PC-9 (cell line): ENCODE data around the gene TSKS. TPM values are rescaled to one million over a fixed set of nuclear protein-coding genes. Genes with fewer than 3 reads are reported as not detected.

Experiments used
- BruUV-seq: library from RNA; stranded (reverse); fragments of 400-500 nt; replicated peaks from 2 replicates; lab custom pipeline; 2021; lab: Mats Ljungman, UMichigan
- CTCF ChIA-PET: fragments of 300-600 bp; sonication (Branson Sonifier 250); formaldehyde crosslinking; loops from one replicate; lab custom pipeline; 2022; ENCODE audit warnings: antibody characterized with exemption; lab: Charles Lee
- POLR2A ChIA-PET: fragments of 300-600 bp; sonication (Branson Sonifier 250); formaldehyde crosslinking; loops from one replicate; lab custom pipeline; 2022; ENCODE audit warnings: antibody characterized with exemption; ENCODE audit not compliant: unreplicated experiment; lab: Charles Lee
- DNase-seq, 2 experiments: peaks; one replicate each; pipeline versions ENCODE4 v3.0.0 to v3.0.0-alpha.2; 2015 to 2022; ENCODE audit warnings: mixed read lengths in 1 of 2
- H2AFZ ChIP-seq: fragments of 200-600 bp; sonication (generic); 2 replicates; pipeline ENCODE4 v1.8.1; 2017; ENCODE audit warnings: antibody characterized with exemption
- H3F3A ChIP-seq: fragments of 200-600 bp; sonication (generic); 2 replicates; pipeline ENCODE4 v1.8.1; 2017; ENCODE audit warnings: antibody characterized with exemption, mild to moderate bottlenecking, low read depth; ENCODE audit not compliant: insufficient read depth
- H3K27ac ChIP-seq: fragments of 200-600 bp; sonication (generic); 2 replicates; pipeline ENCODE4 v1.6.1; 2016; ENCODE audit warnings: mixed run types
- H3K27me3 ChIP-seq: fragments of 200-600 bp; sonication (generic); 2 replicates; pipeline ENCODE4 v1.6.1; 2016; ENCODE audit warnings: low read depth, mixed run types; ENCODE audit not compliant: insufficient read depth
- H3K36me3 ChIP-seq: fragments of 200-600 bp; sonication (generic); 2 replicates; pipeline ENCODE4 v1.6.1; 2016; ENCODE audit warnings: low read depth, mixed run types
- H3K4me1 ChIP-seq: fragments of 200-600 bp; sonication (generic); replicated peaks from 2 replicates; pipeline ENCODE4 v1.6.1; 2016; ENCODE audit warnings: mixed run types; ENCODE audit not compliant: insufficient read depth
- H3K4me2 ChIP-seq: fragments of 200-600 bp; sonication (generic); 2 replicates; pipeline ENCODE4 v1.6.1; 2017; ENCODE audit warnings: mixed run types
- H3K4me3 ChIP-seq: fragments of 200-600 bp; sonication (generic); 2 replicates; pipeline ENCODE4 v1.6.1; 2016; ENCODE audit warnings: mixed run types
- H3K79me2 ChIP-seq: fragments of 200-600 bp; sonication (generic); 2 replicates; pipeline ENCODE4 v1.6.1; 2017; ENCODE audit warnings: low read depth, mixed run types
- H3K9me2 ChIP-seq: fragments of 200-600 bp; sonication (generic); 2 replicates; pipeline ENCODE4 v1.8.1; 2017; ENCODE audit warnings: mild to moderate bottlenecking; ENCODE audit not compliant: insufficient read depth
- H3K9me3 ChIP-seq: fragments of 200-600 bp; sonication (generic); 2 replicates; pipeline ENCODE4 v1.8.1; 2016; ENCODE audit warnings: low read depth; ENCODE audit not compliant: insufficient read depth
- H4K20me1 ChIP-seq: fragments of 200-600 bp; sonication (generic); 2 replicates; pipeline ENCODE4 v1.8.1; 2017; ENCODE audit not compliant: insufficient read depth
- CTCF ChIP-seq: fragments of 200-600 bp; sonication (generic); conservative IDR thresholded peaks from 2 replicates; pipeline ENCODE4 v1.6.1; 2017; ENCODE audit warnings: mixed run types, antibody characterized with exemption, mild to moderate bottlenecking, moderate library complexity
- EZH2 ChIP-seq: fragments of 200-600 bp; sonication (generic); IDR thresholded peaks from 2 replicates; pipeline ENCODE4 v1.8.0; 2017; ENCODE audit warnings: antibody characterized with exemption, low read depth
- intact Hi-C: fragments of 100-400 bp; cut with micrococcal nuclease; formaldehyde crosslinking; loops from one replicate; pipeline ENCODE4 v1.10.0; 2022; ENCODE audit not compliant: unreplicated experiment
- total RNA-seq: library from RNA; stranded (reverse); gene quantifications from 2 replicates; pipeline ENCODE4 v1.2.3, GENCODE V29; 2021

Gene TSKS
- total RNA-seq, 1 experiment from 2014 or later: not detected

GRCh38 chr19:49718991-49719390, 44.1 kb downstream of the TSKS start:
- peaks cover 6% of the 10 kb centered on the region for H3F3A ChIP-seq
- H3K4me3 ChIP-seq: no peak overlapping the region
- no peak overlapping the region for H3K4me2 ChIP-seq
- DNase-seq: no peak
- H3K9me2 ChIP-seq: no peaks in the 10 kb centered on the region
- peaks cover 13% of the 10 kb centered on the region for H3K4me1 ChIP-seq
- BruUV-seq: no TSS peak
- H2AFZ ChIP-seq: no peak overlapping the region
- intact Hi-C loops: no loop called here
- no peak overlapping the region for H3K27ac ChIP-seq
- H3K36me3 ChIP-seq: no peaks in the 10 kb centered on the region
- CTCF ChIA-PET: interaction anchor here (0.6 to 0.7 kb wide), 2 partner anchors 43 to 161 kb away, joined by 3 read pairs; no protein-coding TSS in a partner anchor
- no peaks in the 10 kb centered on the region for H3K79me2 ChIP-seq
- H3K27me3 ChIP-seq: no peaks in the 10 kb centered on the region
- no peaks in the 10 kb centered on the region for H3K9me3 ChIP-seq
- H4K20me1 ChIP-seq: no peaks in the 10 kb centered on the region
- POLR2A ChIA-PET: no interaction called here
- TF ChIP-seq EZH2: no peak
- no peak for TF ChIP-seq CTCF

GRCh38 chr19:49718511-49718910, 44.6 kb downstream of the TSKS start:
- H3F3A ChIP-seq: peaks cover 6% of the 10 kb centered on the region
- H3K9me3 ChIP-seq: no peaks in the 10 kb centered on the region
- intact Hi-C loops: no loop called here
- no peak for TF ChIP-seq CTCF
- no peak for TF ChIP-seq EZH2
- H3K27me3 ChIP-seq: no peaks in the 10 kb centered on the region
- peak overlapping the region; percentile 9; the same call in 1 of the 2 replicates for H3K4me2 ChIP-seq
- no peak overlapping the region for H3K4me3 ChIP-seq
- no peaks in the 10 kb centered on the region for H4K20me1 ChIP-seq
- H3K79me2 ChIP-seq: no peaks in the 10 kb centered on the region
- H2AFZ ChIP-seq: no peak overlapping the region
- CTCF ChIA-PET: interaction anchor here (0.6 to 1.0 kb wide), 5 partner anchors 12 to 160 kb away, joined by 3 to 10 read pairs (median 3); no protein-coding TSS in a partner anchor
- no peaks in the 10 kb centered on the region for H3K9me2 ChIP-seq
- no peak overlapping the region for H3K27ac ChIP-seq
- DNase-seq: no peak
- peaks cover 13% of the 10 kb centered on the region for H3K4me1 ChIP-seq
- BruUV-seq: no TSS peak
- no peaks in the 10 kb centered on the region for H3K36me3 ChIP-seq
- POLR2A ChIA-PET: no interaction called here

- Histone ChIP-seq H2AFZ (no peak overlapping the region), H3K79me2 (no peaks in the 10 kb centered on the region), H3K9me2 (no peaks in the 10 kb centered on the region), H3K4me3 (no peak overlapping the region), H3K36me3 (no peaks in the 10 kb centered on the region), H3K4me1 (peaks cover 28% of the 10 kb centered on the region), H3K27me3 (no peaks in the 10 kb centered on the region), H3K4me2 (no peak overlapping the region), H3K9me3 (no peaks in the 10 kb centered on the region), H3K27ac (no peak overlapping the region), H3F3A (peaks cover 20% of the 10 kb centered on the region), H4K20me1 (no peaks in the 10 kb centered on the region)
- TF ChIP-seq EZH2 (no peak), CTCF (no peak)
- CTCF ChIA-PET: interaction anchor here (0.6 kb wide), 1 partner anchor 146 kb away, joined by 7 read pairs; no protein-coding TSS in a partner anchor
- POLR2A ChIA-PET: no interaction called here
- no TSS peak for BruUV-seq
- intact Hi-C loops: no loop called here
- no peak for DNase-seq
Observed at GRCh38 chr19:49716154-49716553, 47.0 kb downstream of the TSKS start.
